Osteocyte (in vitro differentiated cells): ENCODE data around the gene TSHZ2. TPM values are rescaled to one million over a fixed set of nuclear protein-coding genes. Genes with fewer than 3 reads are reported as not detected.
"Not testable (repeated sequence)": the region's sequence is repeated elsewhere in the genome, so short reads cannot be mapped to it uniquely, and the experiment has no call there.

Experiments
- DNase-seq: peaks from one replicate; pipeline ENCODE4 v3.0.0; 2021; ENCODE audit warnings: mixed read lengths; ENCODE audit not compliant: unreplicated experiment; ENCODE audit errors: extremely low spot score
- H3K27ac Mint-ChIP-seq: one replicate; pipeline ENCODE4 v1.8.0; 2021; ENCODE audit warnings: mild to moderate bottlenecking, mixed read lengths; ENCODE audit not compliant: unreplicated experiment
- H3K27me3 Mint-ChIP-seq: one replicate; pipeline ENCODE4 v1.8.0; 2021; ENCODE audit warnings: mixed read lengths; ENCODE audit not compliant: unreplicated experiment
- H3K36me3 Mint-ChIP-seq: one replicate; pipeline ENCODE4 v1.8.0; 2021; ENCODE audit warnings: mixed read lengths; ENCODE audit not compliant: unreplicated experiment
- H3K4me1 Mint-ChIP-seq: one replicate; pipeline ENCODE4 v1.8.0; 2021; ENCODE audit warnings: mixed read lengths; ENCODE audit not compliant: unreplicated experiment
- H3K4me3 Mint-ChIP-seq: one replicate; pipeline ENCODE4 v1.8.0; 2021; ENCODE audit warnings: mild to moderate bottlenecking, moderate library complexity, mixed read lengths; ENCODE audit not compliant: unreplicated experiment
- H3K9me3 Mint-ChIP-seq: one replicate; pipeline ENCODE4 v1.8.0; 2021; ENCODE audit warnings: mixed read lengths; ENCODE audit not compliant: unreplicated experiment
- CTCF ChIP-seq: fragments of 200-600 bp; sonication (generic); IDR thresholded peaks from 2 replicates; pipeline ENCODE4 v1.5.0; 2021; ENCODE audit warnings: antibody characterized with exemption, mild to moderate bottlenecking, moderate library complexity
- total RNA-seq: library from RNA; stranded (reverse); gene quantifications from 2 replicates; pipeline ENCODE4 v1.2.1, GENCODE V29; 2021

Gene TSHZ2
- total RNA-seq, 1 donor from 2014 or later, result not detected

GRCh38 chr20:53084408-53084997 is 112.3 kb downstream of the TSHZ2 start:
- Mint-ChIP-seq H3K9me3 (no peaks in the 10 kb centered on the region), H3K27me3 (no peaks in the 10 kb centered on the region), H3K4me1 (peaks cover 9% of the 10 kb centered on the region), H3K36me3 (no peaks in the 10 kb centered on the region), H3K27ac (no peak overlapping the region), H3K4me3 (no peak overlapping the region)
- DNase-seq, result no peak
- TF ChIP-seq CTCF, result no peak

GRCh38 chr20:53085720-53086119 is 113.6 kb downstream of the TSHZ2 start:
- DNase-seq, result no peak
- Mint-ChIP-seq H3K27ac (no peak overlapping the region), H3K4me3 (no peak overlapping the region), H3K9me3 (no peaks in the 10 kb centered on the region), H3K36me3 (no peaks in the 10 kb centered on the region), H3K27me3 (no peaks in the 10 kb centered on the region), H3K4me1 (peaks cover 9% of the 10 kb centered on the region)
- no peak for TF ChIP-seq CTCF

- DNase-seq, result no peak
- no peaks in the 10 kb centered on the region for H3K27me3 Mint-ChIP-seq
- no peak overlapping the region for H3K4me3 Mint-ChIP-seq
- no peaks in the 10 kb centered on the region for H3K9me3 Mint-ChIP-seq
- no peaks in the 10 kb centered on the region for H3K4me1 Mint-ChIP-seq
- TF ChIP-seq CTCF, result no peak
- H3K36me3 Mint-ChIP-seq, result no peaks in the 10 kb centered on the region
- H3K27ac Mint-ChIP-seq, result no peak overlapping the region
These were observed 115.0 kb downstream of the TSHZ2 start for GRCh38 chr20:53087037-53087777.

GRCh38 chr20:53088786-53089185 is 116.6 kb downstream of the TSHZ2 start:
- no peak for TF ChIP-seq CTCF
- no peak for DNase-seq
- H3K4me3 Mint-ChIP-seq, result no peak overlapping the region
- no peaks in the 10 kb centered on the region for H3K36me3 Mint-ChIP-seq
- no peaks in the 10 kb centered on the region for H3K27me3 Mint-ChIP-seq
- H3K9me3 Mint-ChIP-seq, result no peaks in the 10 kb centered on the region
- H3K27ac Mint-ChIP-seq, result no peak overlapping the region
- H3K4me1 Mint-ChIP-seq, result no peaks in the 10 kb centered on the region

- not testable (repeated sequence) for DNase-seq, H3K9me3 Mint-ChIP-seq, H3K36me3 Mint-ChIP-seq, H3K4me1 Mint-ChIP-seq, H3K4me3 Mint-ChIP-seq, H3K27ac Mint-ChIP-seq, H3K27me3 Mint-ChIP-seq
These were observed 117.7 kb downstream of the TSHZ2 start for GRCh38 chr20:53089851-53090250.
